Measurements from ENCODE around the gene SETBP1.

SETBP1 gene

DNA sequence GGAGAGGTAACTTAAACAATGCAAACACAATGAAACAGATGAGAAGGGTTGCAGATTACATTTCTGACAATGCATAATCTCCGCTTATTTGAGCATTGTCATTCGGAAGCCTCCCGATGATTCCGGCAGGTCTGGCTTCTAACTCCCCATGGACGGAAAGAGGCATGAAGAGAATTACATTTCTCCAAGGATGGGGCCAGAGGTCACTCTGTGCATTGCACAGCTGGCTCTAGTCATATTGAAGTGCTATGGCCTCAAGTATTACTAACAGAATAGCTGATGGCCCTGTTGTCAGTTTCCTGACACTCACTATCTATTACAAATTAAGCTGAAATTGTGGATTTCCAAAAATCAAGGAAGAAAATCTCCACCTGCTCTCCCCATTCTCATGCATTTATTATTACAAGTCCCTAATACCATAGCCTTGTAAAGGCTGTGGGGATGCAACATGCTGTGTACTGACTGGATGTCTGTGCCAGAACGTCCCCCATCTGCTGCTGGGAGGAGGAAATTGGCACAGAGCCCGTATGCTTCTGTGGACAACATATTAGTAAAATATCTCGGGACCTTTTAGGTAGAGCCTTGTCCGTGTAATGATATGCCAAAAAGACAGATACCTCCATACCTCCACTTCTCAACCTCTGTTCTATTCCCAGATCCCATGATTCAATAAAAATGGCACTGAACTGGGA, 168.1 kb downstream of the SETBP1 start:
- no peak for DNase-seq

DNA sequence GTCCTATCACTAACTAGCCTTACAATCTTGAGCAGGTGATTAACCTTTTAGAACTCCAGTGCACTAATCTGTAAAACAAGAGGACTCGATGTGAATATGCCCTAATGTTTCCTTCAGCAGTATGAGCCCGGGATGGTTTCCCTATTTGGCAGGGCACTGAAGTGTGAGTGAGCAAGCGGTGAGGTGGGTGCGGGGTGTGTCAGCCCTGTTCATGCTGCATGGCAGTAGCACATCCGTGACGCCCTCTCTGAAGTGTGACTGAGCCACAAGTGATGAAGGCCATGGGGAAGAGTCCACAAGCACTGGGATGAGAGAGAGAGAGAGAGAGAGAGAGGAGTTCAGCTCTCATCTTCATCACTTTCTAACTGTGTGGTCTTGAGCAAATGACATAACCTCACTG, 168.7 kb downstream of the SETBP1 start:
- no peak for DNase-seq

DNA sequence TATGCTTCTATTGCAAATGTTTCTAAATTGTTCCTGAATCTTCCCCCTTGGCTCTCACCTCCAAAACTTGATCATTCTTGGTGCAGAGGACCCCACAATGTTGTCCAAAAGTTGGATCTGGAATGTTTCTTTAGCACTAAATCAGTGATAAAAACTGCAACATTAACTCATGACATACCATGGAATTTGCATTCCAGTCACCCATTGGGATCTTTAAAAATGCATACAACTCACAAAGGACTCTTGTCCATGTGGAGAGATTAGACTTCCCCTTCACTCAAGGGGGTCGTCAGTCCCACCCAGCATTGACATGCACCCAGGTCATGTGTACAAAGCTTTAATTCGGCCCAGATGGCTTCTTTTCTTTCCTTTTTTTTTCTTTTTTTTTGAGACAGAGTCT, 169.3 kb downstream of the SETBP1 start:
- no peak for DNase-seq

DNA sequence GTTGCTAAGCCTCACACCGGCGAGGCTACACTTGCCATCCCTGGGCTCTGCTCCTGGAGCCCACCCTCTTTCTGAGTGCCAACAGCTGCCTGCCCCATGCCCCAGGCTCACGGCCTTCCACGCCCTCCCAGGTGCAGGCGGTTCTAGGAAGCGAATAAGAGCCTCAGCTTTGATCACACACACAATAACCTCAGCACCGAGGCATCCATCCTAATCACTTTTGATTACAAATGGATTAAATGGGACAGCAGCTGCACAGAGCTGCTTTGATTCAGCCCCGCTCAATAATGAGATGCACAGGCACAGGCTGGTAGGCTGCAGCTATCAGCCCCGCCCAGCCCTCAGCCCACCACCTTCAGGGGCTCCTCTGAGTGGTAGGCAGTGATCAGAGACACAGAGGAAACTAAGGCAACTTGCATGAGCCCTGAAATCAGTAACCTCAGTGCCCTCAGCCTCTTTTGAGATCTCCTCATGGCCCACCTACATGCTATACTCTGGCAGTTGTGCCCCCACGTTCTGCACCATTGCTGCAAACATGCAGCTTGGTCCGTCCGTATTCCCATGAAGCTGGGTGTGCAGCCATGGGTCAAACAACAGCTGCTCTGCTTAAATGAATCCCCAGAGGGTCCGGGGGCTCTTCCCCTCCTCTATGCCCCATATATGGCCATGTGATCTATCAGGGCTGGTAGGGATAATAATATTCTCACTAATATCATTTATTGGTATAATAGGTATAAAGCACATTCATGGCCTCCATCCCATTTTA, 171.4 kb downstream of the SETBP1 start:
- DNase-seq, result no peak

- DNase-seq, result no peak
Measured at GRCh38 chr18:44852818-44853217, 172.1 kb downstream of the SETBP1 start.

DNA sequence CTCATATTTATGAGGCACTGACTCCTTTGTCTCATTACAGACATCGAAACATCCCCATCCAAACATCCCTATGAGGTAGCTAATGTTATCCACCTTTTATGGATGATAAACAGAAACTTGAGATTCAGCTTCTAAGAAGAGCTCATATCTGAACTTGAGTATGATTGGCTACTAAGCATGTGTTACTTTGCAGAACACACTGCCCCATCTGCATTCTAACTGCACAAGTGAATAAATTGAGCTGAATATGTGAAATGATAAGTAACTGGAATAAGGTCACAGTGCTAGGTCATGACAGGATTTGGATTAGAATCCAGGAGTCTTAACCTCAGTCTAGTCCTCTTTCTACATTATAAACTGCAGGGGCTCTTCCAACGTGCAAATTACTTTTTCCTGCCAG, 172.7 kb downstream of the SETBP1 start:
- DNase-seq, result no peak

DNA sequence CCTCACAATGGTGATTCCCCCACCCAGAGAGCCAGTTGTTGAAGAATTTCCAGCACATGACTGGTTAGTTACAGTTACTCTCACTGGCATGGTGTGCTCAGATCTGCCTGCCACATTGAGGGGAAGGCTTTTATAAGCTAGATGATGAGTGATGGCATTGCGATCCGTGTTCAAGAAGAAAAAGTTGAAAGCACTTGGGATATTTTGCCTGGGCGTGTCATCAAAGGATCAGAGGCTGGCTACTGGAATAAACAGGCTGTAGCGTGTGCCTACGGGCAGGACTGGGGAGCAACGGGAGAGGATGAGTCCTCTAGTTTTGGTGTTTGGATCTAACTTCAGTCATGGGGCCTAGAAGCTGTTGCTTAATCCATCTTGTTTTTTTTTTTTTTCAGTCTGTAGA, 175.0 kb downstream of the SETBP1 start:
- no peak for DNase-seq

GRCh38 chr18:44856157-44856556, 175.5 kb downstream of the SETBP1 start:
- DNase-seq, result no peak

DNA sequence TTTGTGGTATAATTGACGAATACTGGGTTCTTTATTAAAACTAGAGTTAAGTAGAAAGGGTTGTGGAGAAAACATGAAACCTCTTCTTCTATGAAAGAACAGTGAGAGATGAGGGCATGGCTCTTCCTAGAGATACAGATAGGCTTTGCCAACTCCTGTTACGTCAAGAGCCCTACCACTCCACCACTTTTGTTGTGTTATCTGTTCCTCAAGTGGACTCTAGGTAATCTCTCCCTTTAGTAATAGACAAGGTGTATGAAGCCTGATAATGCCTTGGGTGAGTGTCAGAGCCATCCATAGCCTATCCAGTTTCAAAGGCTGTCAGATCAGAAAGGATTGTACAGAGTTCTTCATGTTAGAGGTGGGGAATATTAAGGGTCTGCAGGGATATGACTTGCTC, 176.4 kb downstream of the SETBP1 start:
- DNase-seq, result peak; percentile 42

- DNase-seq, result no peak
Measured at GRCh38 chr18:44857744-44858491, 177.2 kb downstream of the SETBP1 start.

- no peak for DNase-seq
Measured at GRCh38 chr18:44859263-44859662, 178.6 kb downstream of the SETBP1 start.

DNA sequence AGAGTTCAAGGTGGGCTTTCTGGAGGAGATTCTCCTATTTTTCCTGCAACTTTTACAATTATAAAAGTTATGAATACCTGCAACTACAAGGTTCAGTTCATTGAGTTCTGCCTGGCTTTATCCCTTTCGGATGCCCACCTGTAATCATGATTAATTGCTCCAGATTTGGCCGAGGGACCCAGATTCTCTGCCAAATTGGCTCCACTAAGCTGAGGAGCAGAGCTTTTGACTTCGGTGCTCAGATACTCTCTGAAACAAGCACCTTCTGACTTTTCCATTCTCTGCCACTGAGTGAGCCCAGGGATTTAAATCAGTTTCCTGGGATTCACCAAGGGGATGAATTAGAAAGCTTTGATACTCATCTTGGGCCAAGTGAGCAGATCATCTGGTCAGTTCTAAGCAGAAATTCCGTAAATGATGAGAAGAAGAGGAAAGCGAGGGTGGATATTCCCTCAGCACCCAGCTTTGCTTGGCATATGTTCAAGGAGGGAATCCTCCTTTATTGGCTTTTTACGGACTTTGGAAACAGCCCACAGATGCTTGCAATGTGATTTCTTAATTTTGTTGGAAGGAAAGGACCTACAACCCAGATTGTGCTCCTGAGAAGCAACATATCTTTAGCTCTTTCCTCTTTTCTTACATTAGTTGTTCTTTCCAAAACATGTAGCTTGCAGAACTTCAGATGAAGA, 179.2 kb downstream of the SETBP1 start:
- DNase-seq, result no peak

DNA sequence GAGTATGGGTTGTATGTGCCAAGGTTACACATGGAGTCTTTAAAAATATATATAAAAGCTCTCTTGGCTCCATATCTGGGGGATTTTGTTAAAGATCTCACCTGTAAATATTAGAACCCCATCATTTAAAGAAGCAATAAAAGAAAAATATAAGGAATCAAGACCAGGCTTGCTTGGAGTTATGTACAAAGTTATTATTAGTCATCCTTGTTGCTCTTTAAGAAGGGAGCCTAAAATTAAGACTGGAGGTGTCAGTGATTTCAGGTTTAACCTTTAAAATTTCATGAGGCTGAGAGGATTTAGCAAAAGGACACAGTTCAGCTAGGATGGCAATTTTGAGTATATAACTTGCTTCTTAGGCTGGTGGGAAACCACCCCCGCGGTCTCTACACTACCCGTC, 181.4 kb downstream of the SETBP1 start:
- no peak for DNase-seq

DNA sequence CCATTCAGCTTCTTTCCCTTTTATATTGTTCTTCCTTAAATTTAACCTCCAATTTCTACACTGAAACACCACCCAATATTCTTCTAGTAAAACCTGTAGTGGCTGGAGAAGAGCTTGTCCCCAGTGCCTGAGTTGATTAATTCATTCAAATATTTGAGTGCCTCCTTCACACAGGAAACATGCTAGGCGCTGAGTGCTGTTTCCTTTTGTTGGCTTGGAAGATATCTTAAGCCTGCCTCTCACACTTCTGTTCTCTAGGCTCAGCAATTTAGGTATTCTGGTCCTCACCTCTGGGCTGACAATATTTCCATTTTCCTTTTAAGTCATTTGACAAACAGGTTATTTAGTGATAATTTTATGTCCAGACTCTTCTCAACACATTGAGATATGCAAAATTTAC, 185.4 kb downstream of the SETBP1 start:
- DNase-seq, result no peak

GRCh38 chr18:44869533-44869932, 188.8 kb downstream of the SETBP1 start:
- DNase-seq, result peak; percentile 77

DNA sequence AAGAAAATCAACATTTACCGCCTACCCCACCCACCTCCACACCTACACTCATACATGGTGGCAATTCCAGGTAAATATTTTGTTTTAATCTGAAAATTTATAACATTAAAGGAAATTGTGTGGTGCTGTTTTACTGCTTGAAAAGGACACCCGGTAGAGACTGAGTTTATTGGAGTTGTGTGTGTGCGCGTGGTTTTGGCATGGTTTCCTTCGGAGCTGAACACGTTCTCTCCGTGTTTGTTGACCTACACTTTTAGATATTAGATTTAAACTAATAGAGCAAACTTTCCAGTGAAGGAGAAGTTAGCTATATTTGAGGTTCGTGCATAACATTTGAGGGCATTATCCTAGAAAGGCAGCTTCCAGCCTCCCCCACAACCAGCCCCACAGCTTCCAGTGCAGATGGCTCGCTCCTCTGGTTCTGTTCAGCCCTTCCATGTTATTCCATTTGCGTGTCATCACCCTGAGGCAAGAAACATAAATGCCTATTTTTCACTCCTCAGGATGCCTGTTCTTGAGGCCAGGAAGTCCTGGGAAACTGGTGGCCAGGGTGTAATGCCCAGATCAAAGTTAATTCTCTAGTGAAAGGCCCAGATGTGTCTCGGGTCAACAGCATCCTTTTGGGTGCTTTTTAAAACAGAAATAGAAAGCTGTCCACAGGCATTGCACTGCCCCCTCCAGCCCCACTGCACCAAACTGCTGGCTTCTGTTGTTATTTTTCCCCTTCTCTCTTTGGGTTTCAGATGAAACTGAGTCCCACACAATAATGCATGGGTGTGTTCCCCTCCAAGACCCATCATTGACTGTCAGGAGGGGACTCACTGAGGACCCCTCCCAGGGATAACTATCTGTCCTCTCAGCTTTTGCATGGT, 190.2 kb downstream of the SETBP1 start:
- no peak for DNase-seq

DNA sequence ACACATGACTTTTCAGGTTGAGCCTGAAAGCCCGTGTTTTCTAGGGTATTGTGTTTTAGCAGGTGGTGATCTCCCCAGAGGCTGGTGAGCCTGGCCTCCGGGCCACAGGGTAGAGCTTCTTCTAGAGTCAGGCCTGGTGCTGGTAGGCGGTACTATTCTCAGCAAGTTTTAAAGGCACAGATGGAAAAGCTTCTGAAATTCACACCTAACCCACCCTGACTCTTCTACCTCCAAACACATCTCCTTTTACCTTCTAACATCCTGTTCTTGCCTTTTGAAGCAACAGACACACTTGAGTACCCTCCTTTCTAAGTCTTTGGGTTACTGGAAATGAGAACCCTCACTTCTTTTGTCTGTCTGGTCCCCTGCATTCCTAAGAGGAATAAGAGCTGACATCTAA, 191.1 kb downstream of the SETBP1 start:
- DNase-seq, result no peak

- no peak for DNase-seq
Measured at GRCh38 chr18:44876024-44876423, 195.3 kb downstream of the SETBP1 start.

DNA sequence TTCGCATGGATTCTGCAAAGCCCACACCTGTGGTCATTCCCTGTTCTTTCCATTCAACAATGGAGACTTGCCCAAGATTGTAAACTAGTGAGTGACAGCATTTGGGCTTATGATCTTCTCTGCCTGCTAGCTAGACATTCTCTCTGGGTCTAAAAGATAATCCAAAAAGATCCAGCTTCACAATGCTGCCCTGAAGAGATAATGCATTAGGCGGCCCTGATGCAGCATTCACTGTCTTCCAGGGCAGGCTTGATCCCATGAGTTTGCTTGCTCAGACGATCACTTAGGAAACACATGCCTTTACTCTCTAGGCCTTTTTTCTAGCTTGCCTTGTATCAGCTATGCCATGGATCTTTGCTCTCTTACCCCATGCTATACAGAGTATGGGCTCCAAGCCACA, 196.1 kb downstream of the SETBP1 start:
- peak; percentile 9 for DNase-seq

GRCh38 chr18:44878335-44878734, 197.6 kb downstream of the SETBP1 start:
- DNase-seq, result no peak

DNA sequence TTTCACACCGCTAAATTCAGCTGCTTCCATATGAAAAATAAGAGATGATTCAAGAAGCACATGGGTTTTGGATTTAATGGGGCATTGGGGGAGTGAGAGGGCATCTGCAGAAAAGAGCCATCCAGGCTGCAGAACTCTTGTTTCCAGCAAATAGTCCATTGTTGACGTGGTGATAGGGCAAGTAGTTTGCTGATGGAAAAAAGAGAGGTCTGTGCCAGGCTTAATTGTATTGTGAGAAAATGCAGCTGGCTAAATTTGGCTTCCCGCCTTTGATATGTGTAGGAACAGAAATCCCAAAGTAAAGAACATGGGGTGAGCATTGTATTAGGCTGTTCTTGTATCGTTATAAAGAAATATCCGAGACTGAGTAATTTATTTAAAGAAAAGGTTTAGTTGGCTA, 199.5 kb downstream of the SETBP1 start:
- no peak for DNase-seq

GRCh38 chr18:44881461-44882162, 200.9 kb downstream of the SETBP1 start:
- no peak for DNase-seq
